Choroid plexus epithelial cell (primary cell): ENCODE measurements around the gene CLPSL2.

Source experiments
- DNase-seq: peaks from one replicate; pipeline ENCODE4 v3.0.0-alpha.2; 2010; ENCODE audit warnings: low read depth
- H3K4me3 ChIP-seq: 2 replicates; pipeline ENCODE4 v1.5.1; 2011; ENCODE audit warnings: low read depth, mild to moderate bottlenecking, control low read depth, low read length, moderate library complexity
- TF ChIP-seq, protein P1 (sequence below): conservative IDR thresholded peaks from 2 replicates; pipeline ENCODE4 v1.5.1; 2011; ENCODE audit warnings: low read depth, mild to moderate bottlenecking, control low read depth, inconsistent platforms, low read length, moderate library complexity

CLPSL2 gene

GRCh38 chr6:35786810-35787209, 10.4 kb downstream of the CLPSL2 start:
- H3K4me3 ChIP-seq = peak overlapping the region; percentile 26
- peak; percentile 19 for DNase-seq
- TF ChIP-seq, protein P1, sequence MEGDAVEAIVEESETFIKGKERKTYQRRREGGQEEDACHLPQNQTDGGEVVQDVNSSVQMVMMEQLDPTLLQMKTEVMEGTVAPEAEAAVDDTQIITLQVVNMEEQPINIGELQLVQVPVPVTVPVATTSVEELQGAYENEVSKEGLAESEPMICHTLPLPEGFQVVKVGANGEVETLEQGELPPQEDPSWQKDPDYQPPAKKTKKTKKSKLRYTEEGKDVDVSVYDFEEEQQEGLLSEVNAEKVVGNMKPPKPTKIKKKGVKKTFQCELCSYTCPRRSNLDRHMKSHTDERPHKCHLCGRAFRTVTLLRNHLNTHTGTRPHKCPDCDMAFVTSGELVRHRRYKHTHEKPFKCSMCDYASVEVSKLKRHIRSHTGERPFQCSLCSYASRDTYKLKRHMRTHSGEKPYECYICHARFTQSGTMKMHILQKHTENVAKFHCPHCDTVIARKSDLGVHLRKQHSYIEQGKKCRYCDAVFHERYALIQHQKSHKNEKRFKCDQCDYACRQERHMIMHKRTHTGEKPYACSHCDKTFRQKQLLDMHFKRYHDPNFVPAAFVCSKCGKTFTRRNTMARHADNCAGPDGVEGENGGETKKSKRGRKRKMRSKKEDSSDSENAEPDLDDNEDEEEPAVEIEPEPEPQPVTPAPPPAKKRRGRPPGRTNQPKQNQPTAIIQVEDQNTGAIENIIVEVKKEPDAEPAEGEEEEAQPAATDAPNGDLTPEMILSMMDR = no peak

DNA sequence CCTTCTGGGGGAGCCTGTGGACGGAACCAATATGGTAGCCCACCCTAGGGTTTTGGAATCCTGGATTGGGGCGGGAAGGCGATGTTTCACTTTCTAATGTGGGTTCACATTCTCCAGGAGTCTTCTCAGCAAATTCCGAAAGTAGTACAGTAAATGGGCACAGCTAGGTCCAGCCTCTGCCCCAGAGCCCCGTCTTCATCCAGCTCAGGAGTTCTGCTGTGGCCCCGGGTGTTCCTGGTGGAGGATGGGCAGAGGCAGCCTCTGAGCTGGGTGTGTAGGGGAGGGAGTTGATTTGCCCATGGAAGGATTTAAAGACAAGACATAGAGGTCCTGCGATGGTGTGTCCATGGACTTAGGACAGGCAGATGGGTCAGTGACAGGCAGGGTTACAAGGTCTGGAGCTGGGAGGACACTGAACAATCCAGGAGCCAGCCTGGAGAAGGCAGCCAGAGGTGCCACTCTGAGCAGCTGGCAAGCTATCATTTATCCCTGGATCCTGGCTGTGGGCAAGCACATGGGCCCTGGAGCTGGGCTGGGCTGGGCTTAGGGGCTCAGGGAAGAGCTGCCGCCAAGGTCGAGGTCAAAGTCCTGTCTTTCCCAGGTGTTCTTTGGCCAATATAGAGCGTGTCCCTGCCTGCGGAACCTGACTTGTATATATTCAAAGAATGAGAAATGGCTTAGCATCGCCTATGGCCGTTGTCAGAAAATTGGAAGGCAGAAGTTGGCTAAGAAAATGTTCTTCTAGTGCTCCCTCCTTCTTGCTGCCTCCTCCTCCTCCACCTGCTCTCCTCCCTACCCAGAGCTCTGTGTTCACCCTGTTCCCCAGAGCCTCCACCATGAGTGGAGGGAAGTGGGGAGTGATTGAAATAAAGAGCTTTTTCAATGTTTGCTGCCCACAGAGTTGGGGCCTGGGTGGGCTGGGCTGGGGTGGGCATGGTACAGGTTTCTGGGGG, 11.1 kb downstream of the CLPSL2 start:
- no peak for DNase-seq
- H3K4me3 ChIP-seq = no peak overlapping the region
- TF ChIP-seq, protein P1 = no peak

GRCh38 chr6:35788423-35788982, 12.1 kb downstream of the CLPSL2 start:
- H3K4me3 ChIP-seq = no peak overlapping the region
- TF ChIP-seq, protein P1 = no peak
- no peak for DNase-seq

GRCh38 chr6:35790683-35791082, 14.3 kb downstream of the CLPSL2 start:
- no peak overlapping the region for H3K4me3 ChIP-seq
- TF ChIP-seq, protein P1 = no peak
- no peak for DNase-seq

DNA sequence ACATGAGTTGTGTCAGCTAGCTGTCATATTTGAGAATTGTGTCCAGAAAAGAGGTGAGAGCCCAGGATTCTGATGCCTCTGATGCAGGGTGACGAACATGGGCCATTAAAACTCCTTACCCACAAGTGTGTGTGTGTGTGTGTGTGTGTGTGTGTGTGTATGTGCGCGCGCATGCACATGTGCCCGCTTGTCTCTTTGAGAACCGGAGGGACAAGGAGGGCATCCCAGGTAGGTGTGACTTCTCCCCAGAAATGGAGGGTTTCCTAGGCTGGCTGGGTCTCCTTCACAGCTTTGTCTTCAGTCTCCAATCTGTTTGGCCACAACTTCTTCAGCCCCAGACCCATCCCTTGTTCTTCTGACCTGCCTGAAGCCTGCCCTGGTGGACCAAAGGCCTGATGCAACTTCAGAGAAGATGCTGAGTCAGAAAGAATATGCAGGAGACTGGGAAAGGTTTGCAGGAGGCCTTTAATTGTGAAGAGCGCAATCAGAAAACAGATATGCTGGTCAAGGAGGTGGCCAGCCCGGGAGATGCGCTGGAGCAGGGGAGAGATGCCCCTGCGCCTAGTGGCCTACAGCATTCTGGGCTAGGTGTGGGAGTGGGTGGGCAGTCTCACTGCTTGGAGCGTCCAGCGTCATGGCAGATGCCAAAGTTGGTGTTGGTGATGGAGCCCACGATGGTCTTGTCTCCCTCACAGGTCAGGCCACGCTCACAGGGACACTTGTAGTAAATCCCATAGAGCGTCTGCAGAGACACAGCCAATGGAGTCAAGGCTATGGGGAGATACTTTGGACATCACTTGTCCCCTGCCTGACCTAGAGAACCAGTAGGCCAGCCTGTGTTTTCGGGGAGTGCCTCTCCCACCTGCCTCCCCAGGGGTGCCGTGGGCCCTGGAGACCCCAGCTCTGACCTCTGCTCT, 18.4 kb downstream of the CLPSL2 start:
- no peak overlapping the region for H3K4me3 ChIP-seq
- no peak for DNase-seq
- TF ChIP-seq, protein P1 = no peak

- DNase-seq = no peak
- no peak overlapping the region for H3K4me3 ChIP-seq
- TF ChIP-seq, protein P1 = no peak
These were observed 19.2 kb downstream of the CLPSL2 start for GRCh38 chr6:35795453-35796071.
